HG03108 (cell line): Measurements from ENCODE around the gene GLIS1.
"Not testable (repeated sequence)": the region's sequence is repeated elsewhere in the genome, so short reads cannot be mapped to it uniquely, and the experiment has no call there.

Experiments used
- ATAC-seq: cut with Tn5 transposase; IDR thresholded peaks from one replicate; pipeline ENCODE4 v1.9.1; 2021; ENCODE audit warnings: moderate library complexity; ENCODE audit not compliant: unreplicated experiment

The GLIS1 gene

DNA sequence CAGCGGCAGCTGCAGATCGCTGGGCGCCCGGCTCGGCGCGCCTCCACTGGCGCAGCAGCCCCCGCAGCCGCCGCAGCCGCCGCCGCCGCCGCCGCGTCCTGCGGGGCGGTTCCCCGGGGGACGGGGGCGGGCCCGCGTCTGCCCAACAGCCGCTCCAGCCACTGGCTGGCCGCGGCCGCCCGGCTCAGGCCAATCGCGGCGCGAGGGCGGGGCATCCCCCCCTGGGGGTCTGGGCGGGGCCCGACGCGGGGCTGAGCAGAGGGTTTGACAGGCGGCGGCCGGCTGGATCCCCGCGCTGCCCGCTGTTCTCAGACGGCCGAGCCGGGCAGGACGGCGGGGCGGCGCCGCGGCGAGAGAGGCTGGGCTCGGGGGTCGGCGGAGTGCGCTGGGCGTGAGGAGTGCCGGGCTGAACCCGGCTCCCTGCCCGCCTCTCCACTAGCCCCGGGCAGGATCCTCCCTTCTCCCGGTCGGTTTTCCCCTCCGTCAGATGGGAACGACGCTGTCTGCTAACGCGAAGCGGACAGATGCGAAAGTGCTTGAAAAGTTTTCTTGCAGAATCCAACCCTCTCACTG, at the start of gene GLIS1:
Gene GLIS1 (minus strand): TSS at position 56 of the 573 bp plus-strand sequence. CDS start 1,100 bp downstream, outside the sequence.
- ATAC-seq, result peak; percentile 95

GRCh38 chr1:53787655-53788054, 48.7 kb upstream of the GLIS1 start:
- no peak for ATAC-seq

GRCh38 chr1:53783056-53783455, 44.1 kb upstream of the GLIS1 start:
- ATAC-seq, result no peak

- no peak for ATAC-seq
These were observed 42.7 kb upstream of the GLIS1 start for GRCh38 chr1:53781654-53782053.

DNA sequence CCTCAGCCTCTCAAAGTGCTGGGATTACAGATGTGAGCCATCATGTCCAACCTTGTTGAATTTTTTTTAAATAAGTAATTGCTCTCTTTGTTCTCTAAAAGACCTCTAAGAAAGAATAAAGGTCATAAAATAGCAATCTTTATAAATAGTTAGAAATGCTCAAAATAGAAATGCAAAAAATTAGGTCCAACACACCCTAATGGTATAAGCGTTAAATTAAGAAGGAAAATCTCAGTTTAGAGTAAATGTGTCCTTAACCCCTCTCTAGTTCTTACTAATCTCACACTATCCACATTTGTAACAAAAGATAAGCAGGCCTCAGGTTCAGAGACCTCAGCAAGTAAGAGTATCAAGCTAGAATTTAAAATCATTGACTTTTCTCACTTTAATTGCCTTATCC, 38.3 kb upstream of the GLIS1 start:
- no peak for ATAC-seq

DNA sequence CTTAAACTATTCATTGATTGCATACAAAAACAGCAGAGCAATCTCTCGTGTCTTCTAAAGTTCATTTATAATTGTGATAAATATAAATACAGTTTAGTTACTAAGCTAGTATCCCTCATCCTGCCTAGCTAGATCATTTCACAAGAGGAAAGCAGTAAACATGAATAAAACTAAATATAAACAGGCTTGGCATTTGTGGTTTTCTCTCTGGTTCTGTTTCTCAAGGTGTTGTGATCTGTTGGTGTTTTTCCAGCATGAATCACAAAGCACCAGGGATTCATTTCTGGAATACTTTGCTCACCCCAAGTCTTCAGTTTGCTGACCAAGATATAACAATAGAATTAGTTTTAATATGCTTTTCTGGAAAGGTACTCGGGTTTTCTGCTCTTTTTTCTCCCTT, 32.7 kb upstream of the GLIS1 start:
- ATAC-seq, result no peak

DNA sequence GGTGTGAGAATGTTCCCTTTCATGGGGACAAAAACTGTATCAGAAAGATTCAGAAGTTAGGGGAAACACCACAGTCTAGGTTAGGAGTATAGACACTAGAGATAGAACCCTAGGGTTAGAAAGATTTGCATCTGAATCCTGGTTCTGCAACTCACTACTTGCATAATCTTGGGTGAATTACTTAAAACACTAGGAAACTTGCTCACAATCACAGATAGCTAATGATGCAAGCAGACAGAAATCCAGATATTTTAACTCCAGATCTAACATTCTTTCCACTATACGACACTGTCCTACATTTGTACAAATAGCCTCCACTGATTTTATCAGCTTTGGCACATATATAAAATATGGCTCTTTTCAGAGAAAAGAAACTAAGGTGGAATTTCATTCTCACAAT, 30.8 kb upstream of the GLIS1 start:
- ATAC-seq, result no peak

GRCh38 chr1:53769184-53769583, 30.2 kb upstream of the GLIS1 start:
- no peak for ATAC-seq

- ATAC-seq, result no peak
These were observed 28.0 kb upstream of the GLIS1 start for GRCh38 chr1:53766831-53767405.

DNA sequence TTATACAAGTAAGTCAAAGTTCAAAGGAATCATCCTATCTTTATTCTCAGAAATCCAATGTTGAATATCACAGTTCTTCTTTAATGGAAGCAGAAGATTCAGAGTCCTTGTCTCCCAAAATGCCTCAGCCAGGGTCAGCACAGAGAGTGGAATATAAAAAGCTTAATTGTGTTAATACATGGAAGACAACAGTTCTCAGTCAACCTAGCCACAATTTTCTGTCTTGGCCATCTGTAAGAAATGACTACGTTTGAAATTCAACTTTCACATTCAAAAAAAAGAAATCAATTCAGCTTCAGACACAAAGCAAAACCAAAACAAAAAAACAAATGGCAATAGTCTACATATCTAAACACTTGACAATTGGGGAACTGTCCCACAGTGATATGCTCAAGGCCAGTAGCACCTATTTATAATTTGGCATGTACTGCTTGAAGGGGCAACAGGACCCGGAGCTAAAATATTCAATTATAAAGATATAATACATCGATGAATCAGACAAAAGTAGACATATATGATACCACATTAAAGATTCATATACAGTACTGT, 27.3 kb upstream of the GLIS1 start:
- no peak for ATAC-seq

- no peak for ATAC-seq
These were observed 26.7 kb upstream of the GLIS1 start for GRCh38 chr1:53765657-53766056.

DNA sequence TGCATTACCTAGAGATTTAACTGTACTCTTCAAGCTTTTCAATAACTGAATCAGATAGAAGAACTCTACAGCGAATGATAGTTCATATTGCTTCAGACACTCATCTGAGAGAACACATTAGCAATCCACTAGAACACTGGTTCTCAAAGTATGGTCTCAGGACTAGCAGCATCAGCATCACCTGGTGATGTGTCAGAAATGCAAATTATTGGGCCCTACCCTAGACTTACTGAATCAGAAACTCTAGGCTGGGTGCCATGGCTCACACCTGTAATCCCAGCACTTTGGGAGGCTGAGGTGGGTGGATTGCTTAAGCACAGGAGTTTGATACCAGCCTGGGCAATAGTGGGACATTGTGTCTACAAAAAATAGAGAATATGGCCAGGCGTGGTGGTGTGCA, 24.9 kb upstream of the GLIS1 start:
- ATAC-seq, result no peak

DNA sequence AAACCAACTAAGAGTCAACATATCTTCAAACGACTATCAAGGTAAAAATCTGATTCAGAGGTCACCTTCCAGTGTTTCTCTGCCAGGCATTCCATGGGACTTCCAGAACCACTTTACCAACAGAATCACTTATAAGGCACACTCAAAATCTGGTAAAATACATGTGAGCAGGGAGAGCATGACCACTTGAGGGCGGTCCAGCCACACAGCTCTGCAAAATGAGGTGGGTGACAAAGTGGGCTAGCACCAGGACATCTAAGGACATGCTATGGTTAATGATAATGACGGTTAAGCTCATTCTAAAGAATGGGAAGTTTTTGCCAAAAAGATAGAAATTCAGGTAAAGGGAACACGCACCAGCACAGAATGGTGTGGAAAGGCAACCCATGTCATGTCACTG, 24.5 kb upstream of the GLIS1 start:
- no peak for ATAC-seq

DNA sequence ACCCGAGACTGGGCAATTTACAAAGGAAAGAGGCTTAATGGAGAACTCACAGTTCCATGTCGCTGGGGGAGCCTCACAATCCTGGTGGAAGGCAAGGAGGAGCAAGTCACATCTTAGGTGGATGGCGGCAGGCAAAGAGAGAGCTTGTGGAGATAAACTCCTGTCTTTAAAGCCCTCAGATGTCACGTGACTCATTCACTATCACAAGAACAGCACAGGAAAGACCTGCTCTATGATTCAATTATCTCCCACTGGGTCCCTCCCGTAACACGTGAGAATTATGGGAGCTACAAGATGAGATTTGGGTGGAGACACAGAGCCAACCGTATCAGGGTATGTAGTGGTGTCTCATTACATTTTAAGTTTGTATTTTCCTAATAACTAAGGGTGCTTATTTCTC, 21.5 kb upstream of the GLIS1 start:
- not testable (repeated sequence) for ATAC-seq

DNA sequence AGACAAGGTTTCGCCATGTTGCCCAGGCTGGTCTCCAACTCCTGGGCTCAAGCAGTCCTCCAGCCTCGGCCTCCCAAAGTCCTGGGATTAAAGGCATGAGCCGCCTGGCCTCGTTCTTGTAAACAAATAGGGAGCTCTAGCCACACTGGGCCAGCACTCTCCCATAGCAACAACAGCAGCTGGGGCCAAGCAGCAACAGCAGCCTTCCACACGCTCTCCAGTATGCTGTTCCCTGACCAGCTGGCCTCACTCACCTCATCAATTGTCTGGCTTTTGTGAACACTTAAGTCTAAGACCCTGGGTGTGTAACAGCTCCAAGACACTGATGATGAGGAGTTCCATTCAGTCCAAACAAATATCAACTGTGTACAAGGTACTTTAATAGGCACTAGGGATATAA, 16.9 kb upstream of the GLIS1 start:
- no peak for ATAC-seq

GRCh38 chr1:53754484-53755312, 15.7 kb upstream of the GLIS1 start:
- ATAC-seq, result no peak

DNA sequence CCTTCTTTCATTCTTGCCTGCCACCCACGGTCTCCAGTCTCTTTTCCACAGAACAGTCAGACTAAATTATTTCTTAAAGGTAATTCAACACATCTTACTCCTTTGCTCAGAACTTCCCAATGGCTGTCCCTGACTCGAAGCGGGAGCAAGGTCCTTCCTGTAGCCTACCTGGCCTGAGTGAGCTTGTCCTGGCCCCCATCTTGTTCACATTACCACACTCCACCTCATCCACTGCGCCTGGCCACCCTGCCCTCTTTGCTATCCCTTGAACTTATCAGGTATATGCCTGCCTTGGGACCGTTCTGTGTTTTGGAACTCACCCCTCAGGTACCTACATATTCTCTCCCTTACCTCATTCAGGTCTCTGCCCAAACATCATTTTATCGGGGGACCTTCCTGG, 13.3 kb upstream of the GLIS1 start:
- no peak for ATAC-seq

- ATAC-seq, result no peak
These were observed 8.9 kb upstream of the GLIS1 start for GRCh38 chr1:53747841-53748240.

DNA sequence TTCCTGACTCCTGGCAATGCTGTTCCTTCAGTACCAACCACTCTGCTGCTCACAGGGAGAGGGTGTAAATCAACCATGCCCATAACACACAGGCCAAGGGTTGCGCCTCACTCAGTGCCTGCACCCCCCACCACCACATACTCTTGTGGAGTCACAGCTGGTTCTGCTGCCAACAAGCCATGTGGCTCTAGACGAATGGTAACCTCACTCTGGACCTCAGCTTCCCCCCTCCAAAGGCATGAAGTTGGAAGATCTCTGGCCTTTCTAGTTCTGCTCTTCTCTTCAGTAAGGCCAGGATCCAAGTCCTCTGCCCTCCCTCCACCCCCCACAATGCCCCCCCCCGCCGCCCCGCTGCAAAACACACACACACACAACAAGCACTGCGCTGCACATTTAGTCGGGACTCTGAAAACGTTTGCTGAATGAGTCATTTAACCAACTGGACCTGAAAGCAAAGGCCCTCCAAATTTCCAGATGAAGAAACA, 1.7 kb upstream of the GLIS1 start:
- ATAC-seq, result no peak

DNA sequence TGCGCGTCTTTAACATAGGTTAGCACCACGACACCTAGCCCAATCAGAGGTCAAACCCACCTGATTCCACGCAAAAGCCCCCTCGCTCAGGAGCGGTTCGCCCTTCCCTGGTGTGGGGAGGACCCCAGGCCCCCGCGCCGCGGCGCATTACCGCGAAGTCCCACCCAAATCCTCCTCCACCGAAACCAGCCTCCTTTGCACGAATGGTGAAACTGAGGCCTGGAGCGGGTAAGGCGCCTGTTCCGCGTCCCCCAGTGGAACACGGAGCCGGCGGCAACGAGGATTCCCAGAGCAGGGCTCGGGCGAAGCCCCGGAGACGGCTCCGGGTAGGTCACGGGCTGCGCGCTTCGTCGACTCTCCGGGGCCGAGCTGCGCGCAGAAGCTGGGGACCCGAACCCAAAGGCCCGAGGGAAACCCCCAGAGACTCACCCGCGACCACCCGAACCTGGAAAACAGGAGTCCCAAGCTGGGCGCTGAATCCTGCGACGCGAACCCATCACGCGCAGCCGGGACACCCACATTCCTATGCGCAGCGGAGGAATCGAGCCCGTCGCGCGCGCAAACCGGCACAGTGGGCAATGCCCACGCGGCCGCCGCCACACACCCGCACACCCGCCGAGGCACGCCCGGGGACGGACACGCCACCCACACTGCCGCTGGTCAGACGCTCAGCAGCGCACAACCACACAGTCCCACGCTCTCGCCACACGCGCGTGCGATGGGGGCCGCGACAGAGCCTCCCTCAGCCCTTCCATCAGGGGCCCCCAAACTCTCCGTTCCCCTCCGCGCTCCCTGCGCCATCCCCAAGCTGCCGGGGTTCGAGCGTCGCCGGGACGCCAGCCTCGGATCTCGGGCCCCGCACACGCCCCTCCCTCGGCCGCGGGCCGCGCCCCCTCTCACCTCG, 507 bp downstream of the GLIS1 start:
- ATAC-seq, result no peak
